HCT116 (cell line): Measurements from ENCODE around the gene AMBRA1. TPM values are rescaled to one million over a fixed set of nuclear protein-coding genes. Genes with fewer than 3 reads are reported as not detected.
"Not testable (repeated sequence)": the region's sequence is repeated elsewhere in the genome, so short reads cannot be mapped to it uniquely, and the experiment has no call there.

Experiments
- ATAC-seq: fragments of 200-7000 bp; cut with Tn5 transposase; 2 replicates; pipeline ENCODE4 v1.9.1; 2020; ENCODE audit warnings: mild to moderate bottlenecking, moderate library complexity
- BruUV-seq: library from RNA; stranded (reverse); fragments of 400-500 nt; replicated peaks from 2 replicates; lab custom pipeline; 2021; lab: Mats Ljungman, UMichigan
- CTCF ChIA-PET: fragments of 300-600 bp; sonication (Branson Sonifier 250); formaldehyde crosslinking; loops from one replicate; lab custom pipeline; 2021; ENCODE audit warnings: antibody characterized with exemption; lab: Charles Lee
- POLR2A ChIA-PET: fragments of 300-600, 350-600 bp; sonication (Branson Sonifier 250); formaldehyde crosslinking; loops from one replicate; lab custom pipeline; 2021; ENCODE audit warnings: antibody characterized with exemption; lab: Charles Lee
- RAD21 ChIA-PET, 2 experiments: fragments of 300-600 bp; sonication (Branson Sonifier 250); formaldehyde crosslinking; loops; one replicate each; lab custom pipeline; 2023; ENCODE audit warnings: low total read pairs in 2 of 2; ENCODE audit not compliant: uncharacterized antibody in 2 of 2, unreplicated experiment in 2 of 2, low non-redundant PET in 1 of 2; lab: Charles Lee
- DNase-seq: peaks from one replicate; pipeline ENCODE4 v3.0.0-alpha.2; 2010; ENCODE audit warnings: low read depth, low spot score
- H2AFZ ChIP-seq: fragments of 200-600 bp; shearing (Covaris generic), sonication (generic); 2 replicates; pipeline ENCODE4 v1.6.1; 2017; ENCODE audit warnings: low read depth, mixed run types, mixed read lengths, antibody characterized with exemption, low read length; ENCODE audit not compliant: poor library complexity, severe bottlenecking
- H3K27ac ChIP-seq: 2 replicates; pipeline ENCODE4 v1.5.1; 2012; ENCODE audit warnings: low read depth, low read length
- H3K27me3 ChIP-seq: fragments of 200-600 bp; sonication (generic); 2 replicates; pipeline ENCODE4 v1.6.1; 2016; ENCODE audit warnings: mixed run types, low read length, mixed read lengths; ENCODE audit not compliant: insufficient read depth
- H3K36me3 ChIP-seq, 2 experiments: fragments of 200-500 bp in 1 of 2; fragments of 200-600 bp in 1 of 2; sonication (Bioruptor generic) in 1 of 2; sonication (generic) in 1 of 2; 2 replicates each; pipeline versions ENCODE4 v1.5.1 to v1.6.1; 2014 to 2016; ENCODE audit warnings: low read length in 2 of 2, inconsistent platforms in 1 of 2, mixed read lengths in 1 of 2, mixed run types in 1 of 2; ENCODE audit not compliant: insufficient read depth in 2 of 2, control insufficient read depth in 1 of 2
- H3K4me1 ChIP-seq, 2 experiments: fragments of 200-600 bp in 1 of 2; sonication (generic) in 1 of 2; 2 replicates each; pipeline versions ENCODE4 v1.5.1 to v1.6.1; 2012 to 2017; ENCODE audit warnings: low read length in 2 of 2, inconsistent platforms in 1 of 2, mild to moderate bottlenecking in 1 of 2, mixed read lengths in 1 of 2, mixed run types in 1 of 2, moderate library complexity in 1 of 2; ENCODE audit not compliant: insufficient read depth in 2 of 2, control insufficient read depth in 1 of 2
- H3K4me2 ChIP-seq: fragments of 200-600 bp; sonication (generic); 2 replicates; pipeline ENCODE4 v1.6.1; 2017; ENCODE audit warnings: mixed run types, low read length, mixed read lengths
- H3K4me3 ChIP-seq, 2 experiments: fragments of 200-600 bp in 1 of 2; sonication (generic) in 1 of 2; replicated peaks in 1 of 2; 2 replicates each; pipeline ENCODE4 v1.5.1; 2011 to 2016; ENCODE audit warnings: low read length in 2 of 2, control low read depth in 1 of 2, low read depth in 1 of 2, mild to moderate bottlenecking in 1 of 2, mixed read lengths in 1 of 2, mixed run types in 1 of 2
- H3K79me2 ChIP-seq: fragments of 200-600 bp; sonication (generic); 2 replicates; pipeline ENCODE4 v1.6.1; 2017; ENCODE audit warnings: mild to moderate bottlenecking, mixed run types, low read length, moderate library complexity, mixed read lengths; ENCODE audit not compliant: insufficient read depth
- H3K9ac ChIP-seq: fragments of 200-600 bp; sonication (generic); 2 replicates; pipeline ENCODE4 v1.6.1; 2016; ENCODE audit warnings: low read length, mixed read lengths
- H3K9me2 ChIP-seq: fragments of 200-600 bp; sonication (generic), shearing (Covaris generic); 2 replicates; pipeline ENCODE4 v1.6.1; 2017; ENCODE audit warnings: mixed run types, mild to moderate bottlenecking, moderate library complexity; ENCODE audit not compliant: insufficient read depth
- H3K9me3 ChIP-seq, 2 experiments: fragments of 200-500 bp in 1 of 2; fragments of 200-600 bp in 1 of 2; sonication (Bioruptor generic) in 1 of 2; sonication (generic) in 1 of 2; 2 replicates each; pipeline ENCODE4 v1.6.1; 2014 to 2017; ENCODE audit warnings: low read length in 2 of 2, mixed read lengths in 2 of 2, inconsistent platforms in 1 of 2, low read depth in 1 of 2, mild to moderate bottlenecking in 1 of 2, mixed run types in 1 of 2, moderate library complexity in 1 of 2; ENCODE audit not compliant: control insufficient read depth in 1 of 2, insufficient read depth in 1 of 2
- H4K20me1 ChIP-seq: fragments of 200-600 bp; sonication (generic), shearing (Covaris generic); 2 replicates; pipeline ENCODE4 v1.6.1; 2017; ENCODE audit warnings: mixed run types, mild to moderate bottlenecking, moderate library complexity; ENCODE audit not compliant: insufficient read depth
- CEBPB ChIP-seq: IDR thresholded peaks from 2 replicates; pipeline ENCODE4 v1.6.1; 2012; ENCODE audit warnings: low read depth
- ELF1 ChIP-seq: IDR thresholded peaks from 2 replicates; pipeline ENCODE4 v1.6.1; 2012; ENCODE audit warnings: low read depth, borderline replicate concordance
- EZH2 ChIP-seq: fragments of 200-600 bp; sonication (generic); IDR thresholded peaks from 2 replicates; pipeline ENCODE4 v1.6.1; 2017; ENCODE audit warnings: antibody characterized with exemption, mixed run types
- FOSL1 ChIP-seq: IDR thresholded peaks from 2 replicates; pipeline ENCODE4 v1.6.1; 2012; ENCODE audit warnings: low read depth
- POLR2A ChIP-seq: IDR thresholded peaks from 2 replicates; pipeline ENCODE4 v1.7.0; 2011; ENCODE audit warnings: borderline replicate concordance; ENCODE audit not compliant: insufficient read depth, insufficient read length; ENCODE audit errors: extremely low read depth
- SRF ChIP-seq: IDR thresholded peaks from 2 replicates; pipeline ENCODE4 v1.6.1; 2012; ENCODE audit warnings: low read depth
- TCF7L2 ChIP-seq: IDR thresholded peaks from 2 replicates; pipeline ENCODE4 v1.7.0; 2011; ENCODE audit warnings: borderline replicate concordance, inconsistent platforms; ENCODE audit not compliant: insufficient read depth, insufficient read length; ENCODE audit errors: extremely low read depth
- YY1 ChIP-seq: IDR thresholded peaks from 2 replicates; pipeline ENCODE4 v1.6.1; 2011; ENCODE audit warnings: low read length, low read depth, moderate library complexity, mild to moderate bottlenecking; ENCODE audit not compliant: insufficient replicate concordance; ENCODE audit errors: extremely low read depth
- ZFX ChIP-seq: fragments of 450-650 bp; IDR thresholded peaks from 2 replicates; pipeline ENCODE4 v1.6.1; 2017
- ZNF274 ChIP-seq: fragments of 200-500 bp; sonication (Bioruptor generic); IDR thresholded peaks from 2 replicates; pipeline ENCODE4 v1.6.1; 2014; ENCODE audit warnings: mild to moderate bottlenecking, low read depth, low read length, inconsistent platforms
- intact Hi-C: fragments of 100-400 bp; cut with micrococcal nuclease; formaldehyde crosslinking; loops from 2 replicates; pipeline ENCODE4 v1.10.0; 2022
- total RNA-seq: library from RNA; stranded (reverse); gene quantifications from one replicate; pipeline ENCODE4 v1.2.1, GENCODE V29; 2021; ENCODE audit not compliant: unreplicated experiment
- TF ChIP-seq, protein P1 (sequence below): IDR thresholded peaks from 2 replicates; pipeline ENCODE4 v1.6.1; 2012; ENCODE audit warnings: low read depth
- TF ChIP-seq, protein P2 (sequence below): IDR thresholded peaks from 2 replicates; pipeline ENCODE4 v1.6.1; 2011; ENCODE audit warnings: mild to moderate bottlenecking, low read length, moderate library complexity; ENCODE audit not compliant: insufficient replicate concordance; ENCODE audit errors: extremely low read depth

The AMBRA1 gene
- total RNA-seq, 1 experiment from 2014 or later = 22.7 TPM

DNA sequence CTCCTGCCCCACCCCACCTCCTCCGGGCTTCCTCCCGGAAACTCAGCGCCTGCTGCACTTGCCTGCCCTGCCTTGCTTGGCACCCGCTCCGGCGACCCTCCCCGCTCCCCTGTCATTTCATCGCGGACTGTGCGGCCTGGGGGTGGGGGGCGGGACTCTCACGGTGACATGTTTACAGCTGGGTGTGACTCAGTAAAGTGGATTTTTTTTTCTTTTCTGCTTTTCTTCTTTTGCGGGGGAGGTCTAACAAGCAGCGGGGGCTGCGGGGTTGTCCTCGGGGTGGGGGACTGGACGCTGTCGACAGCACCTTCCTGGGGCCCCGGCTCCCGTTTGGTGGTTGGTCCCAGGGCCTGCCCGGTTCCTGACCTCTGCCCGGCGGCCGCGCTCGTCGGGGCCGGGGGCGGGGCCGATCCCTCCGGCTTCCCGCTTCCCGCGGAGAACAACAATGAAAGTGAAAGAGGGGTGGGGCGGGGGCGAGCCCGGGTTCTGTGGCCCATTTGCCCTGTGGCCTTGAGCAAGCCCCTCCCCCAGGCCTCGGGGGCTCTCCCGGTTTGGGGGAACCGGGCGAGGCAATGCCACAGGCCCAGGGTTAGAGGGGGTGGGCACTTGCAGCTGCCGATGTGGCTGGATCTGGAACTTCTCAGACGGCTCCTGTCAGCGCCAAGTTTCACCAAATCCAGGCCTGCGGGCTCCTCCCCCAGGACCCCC is 213.3 kb downstream of the AMBRA1 start:
- H2AFZ ChIP-seq = no peak overlapping the region
- ATAC-seq (peak; percentile 33), DNase-seq (no peak)
- ChIA-PET POLR2A (no interaction called here), CTCF (no interaction called here), RAD21 (no interaction called here)
- H3K9me2 ChIP-seq = no peaks in the 10 kb centered on the region
- intact Hi-C loops = loop anchor here (10.0 kb wide), 2 partner anchors 234 to 424 kb away; partner anchors contain the start of genes ATG13 and HARBI1
- TF ChIP-seq, protein P1, sequence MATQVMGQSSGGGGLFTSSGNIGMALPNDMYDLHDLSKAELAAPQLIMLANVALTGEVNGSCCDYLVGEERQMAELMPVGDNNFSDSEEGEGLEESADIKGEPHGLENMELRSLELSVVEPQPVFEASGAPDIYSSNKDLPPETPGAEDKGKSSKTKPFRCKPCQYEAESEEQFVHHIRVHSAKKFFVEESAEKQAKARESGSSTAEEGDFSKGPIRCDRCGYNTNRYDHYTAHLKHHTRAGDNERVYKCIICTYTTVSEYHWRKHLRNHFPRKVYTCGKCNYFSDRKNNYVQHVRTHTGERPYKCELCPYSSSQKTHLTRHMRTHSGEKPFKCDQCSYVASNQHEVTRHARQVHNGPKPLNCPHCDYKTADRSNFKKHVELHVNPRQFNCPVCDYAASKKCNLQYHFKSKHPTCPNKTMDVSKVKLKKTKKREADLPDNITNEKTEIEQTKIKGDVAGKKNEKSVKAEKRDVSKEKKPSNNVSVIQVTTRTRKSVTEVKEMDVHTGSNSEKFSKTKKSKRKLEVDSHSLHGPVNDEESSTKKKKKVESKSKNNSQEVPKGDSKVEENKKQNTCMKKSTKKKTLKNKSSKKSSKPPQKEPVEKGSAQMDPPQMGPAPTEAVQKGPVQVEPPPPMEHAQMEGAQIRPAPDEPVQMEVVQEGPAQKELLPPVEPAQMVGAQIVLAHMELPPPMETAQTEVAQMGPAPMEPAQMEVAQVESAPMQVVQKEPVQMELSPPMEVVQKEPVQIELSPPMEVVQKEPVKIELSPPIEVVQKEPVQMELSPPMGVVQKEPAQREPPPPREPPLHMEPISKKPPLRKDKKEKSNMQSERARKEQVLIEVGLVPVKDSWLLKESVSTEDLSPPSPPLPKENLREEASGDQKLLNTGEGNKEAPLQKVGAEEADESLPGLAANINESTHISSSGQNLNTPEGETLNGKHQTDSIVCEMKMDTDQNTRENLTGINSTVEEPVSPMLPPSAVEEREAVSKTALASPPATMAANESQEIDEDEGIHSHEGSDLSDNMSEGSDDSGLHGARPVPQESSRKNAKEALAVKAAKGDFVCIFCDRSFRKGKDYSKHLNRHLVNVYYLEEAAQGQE = no peak
- TF ChIP-seq ZNF274 = no peak
- TF ChIP-seq CEBPB = no peak
- TF ChIP-seq YY1 = no peak
- 0 out of 2 replicates have a peak, but pooled peaks have one; percentile 8 for TF ChIP-seq ZFX
- TF ChIP-seq, protein P2, sequence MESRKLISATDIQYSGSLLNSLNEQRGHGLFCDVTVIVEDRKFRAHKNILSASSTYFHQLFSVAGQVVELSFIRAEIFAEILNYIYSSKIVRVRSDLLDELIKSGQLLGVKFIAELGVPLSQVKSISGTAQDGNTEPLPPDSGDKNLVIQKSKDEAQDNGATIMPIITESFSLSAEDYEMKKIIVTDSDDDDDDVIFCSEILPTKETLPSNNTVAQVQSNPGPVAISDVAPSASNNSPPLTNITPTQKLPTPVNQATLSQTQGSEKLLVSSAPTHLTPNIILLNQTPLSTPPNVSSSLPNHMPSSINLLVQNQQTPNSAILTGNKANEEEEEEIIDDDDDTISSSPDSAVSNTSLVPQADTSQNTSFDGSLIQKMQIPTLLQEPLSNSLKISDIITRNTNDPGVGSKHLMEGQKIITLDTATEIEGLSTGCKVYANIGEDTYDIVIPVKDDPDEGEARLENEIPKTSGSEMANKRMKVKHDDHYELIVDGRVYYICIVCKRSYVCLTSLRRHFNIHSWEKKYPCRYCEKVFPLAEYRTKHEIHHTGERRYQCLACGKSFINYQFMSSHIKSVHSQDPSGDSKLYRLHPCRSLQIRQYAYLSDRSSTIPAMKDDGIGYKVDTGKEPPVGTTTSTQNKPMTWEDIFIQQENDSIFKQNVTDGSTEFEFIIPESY = no peak
- TF ChIP-seq ELF1 = no peak
- TF ChIP-seq FOSL1 = no peak
- no peak for TF ChIP-seq SRF
- TF ChIP-seq POLR2A = no peak
- no peak for TF ChIP-seq EZH2
- TF ChIP-seq TCF7L2 = peak; percentile 32
- H3K9ac ChIP-seq = peak overlapping the region; percentile 86
- peak overlapping the region; percentile 51 to 70 for H3K4me3 ChIP-seq
- H3K36me3 ChIP-seq = peaks cover 0 to 4% of the 10 kb centered on the region in 2 experiments; a peak in 2 of 4 replicates
- H3K9me3 ChIP-seq = no peaks in the 10 kb centered on the region
- peaks cover 23 to 56% of the 10 kb centered on the region in 2 experiments for H3K4me1 ChIP-seq
- no peaks in the 10 kb centered on the region for H3K27me3 ChIP-seq
- no TSS peak for BruUV-seq
- H3K79me2 ChIP-seq = peaks cover 12% of the 10 kb centered on the region; the same call in 1 of the 2 replicates
- peak overlapping the region; percentile 100 for H3K4me2 ChIP-seq
- H3K27ac ChIP-seq = peak overlapping the region; percentile 96
- no peaks in the 10 kb centered on the region for H4K20me1 ChIP-seq

DNA sequence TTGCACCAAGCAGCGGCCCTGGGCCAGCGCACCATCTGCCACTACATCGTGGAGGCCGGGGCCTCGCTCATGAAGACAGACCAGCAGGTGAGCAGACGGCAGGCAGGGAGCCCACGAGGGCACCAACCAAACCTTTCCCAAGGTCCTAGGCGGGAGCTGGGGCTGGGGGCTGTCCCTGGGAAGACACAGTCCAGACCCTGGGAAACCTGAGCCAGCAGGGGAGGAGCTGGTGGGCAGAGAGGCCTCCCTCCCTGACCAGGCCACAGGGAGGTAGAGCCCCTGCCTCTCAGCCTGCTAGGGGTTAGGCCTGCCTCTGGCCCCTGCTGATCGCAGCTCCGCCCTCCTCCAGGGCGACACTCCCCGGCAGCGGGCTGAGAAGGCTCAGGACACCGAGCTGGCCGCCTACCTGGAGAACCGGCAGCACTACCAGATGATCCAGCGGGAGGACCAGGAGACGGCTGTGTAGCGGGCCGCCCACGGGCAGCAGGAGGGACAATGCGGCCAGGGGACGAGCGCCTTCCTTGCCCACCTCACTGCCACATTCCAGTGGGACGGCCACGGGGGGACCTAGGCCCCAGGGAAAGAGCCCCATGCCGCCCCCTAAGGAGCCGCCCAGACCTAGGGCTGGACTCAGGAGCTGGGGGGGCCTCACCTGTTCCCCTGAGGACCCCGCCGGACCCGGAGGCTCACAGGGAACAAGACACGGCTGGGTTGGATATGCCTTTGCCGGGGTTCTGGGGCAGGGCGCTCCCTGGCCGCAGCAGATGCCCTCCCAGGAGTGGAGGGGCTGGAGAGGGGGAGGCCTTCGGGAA is 214.1 kb downstream of the AMBRA1 start:
- H3K9me3 ChIP-seq, RAD21 ChIA-PET, BruUV-seq, H3K36me3 ChIP-seq, CTCF ChIA-PET, DNase-seq, H3K27me3 ChIP-seq, H4K20me1 ChIP-seq, H2AFZ ChIP-seq, POLR2A ChIA-PET, H3K9me2 ChIP-seq, H3K4me3 ChIP-seq: not testable (repeated sequence)
- H3K79me2 ChIP-seq = peaks cover 12% of the 10 kb centered on the region; the same call in 1 of the 2 replicates
- H3K4me1 ChIP-seq = peaks cover 23 to 52% of the 10 kb centered on the region in 2 experiments
- peak overlapping the region; percentile 86 for H3K9ac ChIP-seq
- intact Hi-C loops = loop anchor here (10.0 kb wide), 2 partner anchors 235 to 425 kb away; partner anchors contain the start of genes ATG13 and HARBI1
- peak; percentile 24 for ATAC-seq
- peak overlapping the region; percentile 96 for H3K27ac ChIP-seq
- H3K4me2 ChIP-seq = peak overlapping the region; percentile 100
